Peyer's patch (tissue), 4 donors: ENCODE measurements around the gene ARL5C. TPM values are rescaled to one million over a fixed set of nuclear protein-coding genes. Genes with fewer than 3 reads are reported as not detected.

ENCODE experiments used
- DNase-seq, 3 donors: peaks; one replicate each; pipeline ENCODE4 v3.0.0-alpha.2; 2017 to 2019
- H3K27ac ChIP-seq, 4 donors: fragments of 200-600 bp; sonication (generic); one replicate each; pipeline ENCODE4 v1.5.1; 2016 to 2019
- H3K27me3 ChIP-seq, 2 donors: fragments of 200-600 bp; sonication (generic); one replicate each; pipeline ENCODE4 v1.5.1; 2019
- H3K36me3 ChIP-seq, 3 donors: fragments of 200-600 bp; sonication (generic); one replicate each; pipeline ENCODE4 v1.5.1; 2016 to 2019
- H3K4me1 ChIP-seq, 4 donors: fragments of 200-600 bp; sonication (generic); one replicate each; pipeline ENCODE4 v1.5.1; 2016 to 2019
- H3K4me3 ChIP-seq, 4 donors: fragments of 200-600 bp; sonication (generic); 1 replicate in 3 of 4; 2 replicates in 1 of 4; pipeline ENCODE4 v1.5.1; 2016 to 2019; ENCODE audit warnings: mild to moderate bottlenecking in 1 of 4
- H3K9me3 ChIP-seq, 4 donors: fragments of 200-600 bp; sonication (generic); one replicate each; pipeline ENCODE4 v1.5.1; 2016 to 2019; ENCODE audit warnings: mild to moderate bottlenecking in 1 of 4
- CTCF ChIP-seq, 6 experiments: fragments of 450-650 bp in 4 of 6; fragments of 200-600 bp in 2 of 6; sonication (generic) in 1 of 6; IDR thresholded peaks; one replicate each; pipeline ENCODE4 v1.5.1; 2017 to 2019; ENCODE audit warnings: antibody characterized with exemption in 6 of 6, mild to moderate bottlenecking in 3 of 6, moderate library complexity in 1 of 6
- POLR2A ChIP-seq, 2 donors: fragments of 450-650 bp; IDR thresholded peaks; one replicate each; pipeline ENCODE4 v1.5.1; 2017; ENCODE audit warnings: antibody characterized with exemption in 2 of 2, mild to moderate bottlenecking in 2 of 2, moderate library complexity in 2 of 2
- total RNA-seq, 4 donors: library from RNA; depleted of rRNA; stranded (reverse); fragments of >200 nt; gene quantifications; one replicate each; pipeline ENCODE4 v1.1.0, GENCODE V29; 2016

ARL5C gene
- total RNA-seq, 4 donors from 2014 or later = not detected

- no peak for TF ChIP-seq CTCF (IDR thresholded peaks at IDR 0.05)
- TF ChIP-seq POLR2A (IDR thresholded peaks at IDR 0.05) = no peak
These were observed 22.3 kb downstream of the ARL5C start for GRCh38 chr17:39143552-39144093.

GRCh38 chr17:39141915-39142664, 23.9 kb downstream of the ARL5C start:
- Histone ChIP-seq H3K27me3 (no peaks in the 10 kb centered on the region), H3K4me3 (no peak overlapping the region), H3K27ac (no peak overlapping the region), H3K36me3 (no peaks in the 10 kb centered on the region), H3K4me1 (peaks cover 0 to 4% (median 0%) of the 10 kb centered on the region in 4 donors), H3K9me3 (no peaks in the 10 kb centered on the region)
- no peak for DNase-seq
- TF ChIP-seq POLR2A (IDR thresholded peaks at IDR 0.05) (no peak), CTCF (IDR thresholded peaks at IDR 0.05) (no peak)

More at GRCh38 chr17:39143552-39144093, 22.3 kb downstream of the ARL5C start:
- H3K36me3 ChIP-seq = no peaks in the 10 kb centered on the region
- peaks cover 0 to 4% (median 0%) of the 10 kb centered on the region in 4 donors for H3K4me1 ChIP-seq
- peak overlapping the region; percentile 6 to 69 (median 44) for H3K27ac ChIP-seq
- H3K27me3 ChIP-seq = no peaks in the 10 kb centered on the region
- H3K4me3 ChIP-seq = no peak overlapping the region
- no peak for DNase-seq
- H3K9me3 ChIP-seq = no peaks in the 10 kb centered on the region

- TF ChIP-seq CTCF (IDR thresholded peaks at IDR 0.05) (no peak), POLR2A (IDR thresholded peaks at IDR 0.05) (no peak)
- H3K36me3 ChIP-seq = no peaks in the 10 kb centered on the region
- no peaks in the 10 kb centered on the region for H3K27me3 ChIP-seq
- no peaks in the 10 kb centered on the region for H3K9me3 ChIP-seq
- no peak overlapping the region for H3K27ac ChIP-seq
- no peak for DNase-seq
- H3K4me1 ChIP-seq = peaks cover 0 to 4% (median 0%) of the 10 kb centered on the region in 4 donors
- H3K4me3 ChIP-seq = no peak overlapping the region
These were observed 24.7 kb downstream of the ARL5C start for GRCh38 chr17:39141294-39141693.

GRCh38 chr17:39139561-39139960, 26.4 kb downstream of the ARL5C start:
- DNase-seq = no peak
- no peak for TF ChIP-seq CTCF (IDR thresholded peaks at IDR 0.05)
- TF ChIP-seq POLR2A (IDR thresholded peaks at IDR 0.05) = no peak
- H3K27me3 ChIP-seq = no peaks in the 10 kb centered on the region

GRCh38 chr17:39139161-39139511, 26.8 kb downstream of the ARL5C start:
- H3K27ac ChIP-seq = no peak overlapping the region

More at GRCh38 chr17:39139561-39139960, 26.4 kb downstream of the ARL5C start:
- H3K4me3 ChIP-seq = no peak overlapping the region
- no peak overlapping the region for H3K27ac ChIP-seq
- H3K9me3 ChIP-seq = no peaks in the 10 kb centered on the region
- H3K4me1 ChIP-seq = peaks cover 0 to 4% (median 0%) of the 10 kb centered on the region in 4 donors
- no peaks in the 10 kb centered on the region for H3K36me3 ChIP-seq

More at GRCh38 chr17:39139161-39139511, 26.8 kb downstream of the ARL5C start:
- Histone ChIP-seq H3K27me3 (no peaks in the 10 kb centered on the region), H3K4me3 (no peak overlapping the region), H3K9me3 (no peaks in the 10 kb centered on the region), H3K36me3 (no peaks in the 10 kb centered on the region), H3K4me1 (peaks cover 0 to 1% (median 0%) of the 10 kb centered on the region in 4 donors)
- DNase-seq = no peak
- TF ChIP-seq POLR2A (IDR thresholded peaks at IDR 0.05) (no peak), CTCF (IDR thresholded peaks at IDR 0.05) (no peak)
